PFSK-1 (cell line): ENCODE measurements around the gene ANKK1.

ENCODE experiments used
- FOXP2 ChIP-seq: optimal IDR thresholded peaks from 2 replicates; pipeline ENCODE3; 2011; ENCODE audit warnings: borderline replicate concordance, control low read depth, inconsistent platforms; ENCODE audit not compliant: insufficient read depth; ENCODE audit errors: extremely low read length, extremely low read depth
- POLR2AphosphoS5 ChIP-seq: IDR thresholded peaks from 2 replicates; pipeline ENCODE4 v1.6.1; 2012; ENCODE audit warnings: low read depth, mild to moderate bottlenecking, control low read depth, low read length, moderate library complexity
- REST ChIP-seq, 2 experiments: IDR thresholded peaks; 2 replicates each; pipeline versions ENCODE4 v1.6.1 to v1.8.0; 2011 to 2012; ENCODE audit warnings: low read depth in 2 of 2, low read length in 2 of 2, control low read depth in 1 of 2, inconsistent platforms in 1 of 2, mild to moderate bottlenecking in 1 of 2, moderate library complexity in 1 of 2; ENCODE audit not compliant: insufficient read depth in 1 of 2
- SIN3A ChIP-seq: IDR thresholded peaks from 2 replicates; pipeline ENCODE4 v1.6.1; 2012; ENCODE audit warnings: mild to moderate bottlenecking, low read length, moderate library complexity, borderline replicate concordance; ENCODE audit not compliant: insufficient read depth
- TAF1 ChIP-seq: IDR thresholded peaks from 2 replicates; pipeline ENCODE4 v1.6.1; 2012; ENCODE audit warnings: low read length, control low read depth, borderline replicate concordance; ENCODE audit not compliant: insufficient read depth

GRCh38 chr11:113378692-113379091 lies 8.9 kb upstream of the ANKK1 start:
- no peak for TF ChIP-seq SIN3A
- TF ChIP-seq REST (IDR thresholded peaks at IDR 0.05; ENCODE audit: insufficient read depth in 1 of 2, low read depth in 2 of 2, low read length in 2 of 2), result no peak
- TF ChIP-seq TAF1, result no peak
- no peak for TF ChIP-seq POLR2AphosphoS5
- no peak for TF ChIP-seq FOXP2
